OCI-LY1 (cell line): ENCODE data around the gene FNIP2.

Source experiments
- H2AFZ ChIP-seq: fragments of 200-600 bp; sonication (generic), shearing (Covaris generic); 2 replicates; pipeline ENCODE4 v1.6.0; 2014; ENCODE audit warnings: antibody characterized with exemption, mild to moderate bottlenecking, low read length
- H3F3A ChIP-seq: fragments of 200-600 bp; sonication (generic), shearing (Covaris generic); 2 replicates; pipeline ENCODE4 v1.6.0; 2014; ENCODE audit warnings: mild to moderate bottlenecking, antibody characterized with exemption, low read length, moderate library complexity; ENCODE audit not compliant: insufficient read depth
- H3K27ac ChIP-seq: fragments of 200-600 bp; sonication (generic); 2 replicates; pipeline ENCODE4 v1.5.1; 2014; ENCODE audit warnings: low read length, mixed run types, mild to moderate bottlenecking, low read depth; ENCODE audit not compliant: poor library complexity, severe bottlenecking
- H3K27me3 ChIP-seq: fragments of 200-600 bp; sonication (generic); 2 replicates; pipeline ENCODE4 v1.6.0; 2014; ENCODE audit warnings: antibody characterized with exemption, mild to moderate bottlenecking, low read length, moderate library complexity; ENCODE audit not compliant: insufficient read depth
- H3K36me3 ChIP-seq: fragments of 200-600 bp; sonication (generic); 2 replicates; pipeline ENCODE4 v1.6.1; 2014; ENCODE audit warnings: mild to moderate bottlenecking, antibody characterized with exemption, low read length, moderate library complexity, mixed read lengths; ENCODE audit not compliant: insufficient read depth
- H3K4me1 ChIP-seq: fragments of 200-600 bp; sonication (generic); 2 replicates; pipeline ENCODE4 v1.5.1; 2014; ENCODE audit warnings: mild to moderate bottlenecking, low read length, moderate library complexity; ENCODE audit not compliant: insufficient read depth, severe bottlenecking
- H3K4me2 ChIP-seq: fragments of 200-600 bp; sonication (generic), shearing (Covaris generic); 2 replicates; pipeline ENCODE4 v1.6.1; 2014; ENCODE audit warnings: low read length
- H3K4me3 ChIP-seq: fragments of 200-600 bp; sonication (generic); 2 replicates; pipeline ENCODE4 v1.5.1; 2014; ENCODE audit warnings: low read length, low read depth, mild to moderate bottlenecking, mixed read lengths; ENCODE audit not compliant: poor library complexity, severe bottlenecking
- H3K79me2 ChIP-seq: fragments of 200-600 bp; shearing (Covaris generic); 2 replicates; pipeline ENCODE4 v1.6.1; 2016; ENCODE audit warnings: mixed run types, low read length, mixed read lengths; ENCODE audit not compliant: insufficient read depth
- H3K9ac ChIP-seq: fragments of 200-600 bp; sonication (generic), shearing (Covaris generic); 2 replicates; pipeline ENCODE4 v1.6.1; 2014; ENCODE audit warnings: mild to moderate bottlenecking, low read length, mixed read lengths
- H3K9me2 ChIP-seq: fragments of 200-600 bp; sonication (generic), shearing (Covaris generic); 2 replicates; pipeline ENCODE4 v1.6.1; 2014; ENCODE audit warnings: low read depth, mild to moderate bottlenecking, low read length, mixed read lengths
- H3K9me3 ChIP-seq: fragments of 200-600 bp; shearing (Covaris generic); 2 replicates; pipeline ENCODE4 v1.6.1; 2014; ENCODE audit warnings: low read length, mixed read lengths
- H4K20me1 ChIP-seq: fragments of 200-600 bp; sonication (generic), shearing (Covaris generic); 2 replicates; pipeline ENCODE4 v1.6.0; 2016; ENCODE audit warnings: mild to moderate bottlenecking, low read length; ENCODE audit not compliant: insufficient read depth
- EZH2 ChIP-seq: fragments of 200-600 bp; sonication (generic), shearing (Covaris generic); IDR thresholded peaks from 2 replicates; pipeline ENCODE4 v1.8.0; 2017; ENCODE audit warnings: borderline replicate concordance, mixed run types, mild to moderate bottlenecking, antibody characterized with exemption, low read length, moderate library complexity, mixed read lengths
- TF ChIP-seq, protein P1 (sequence below): fragments of 200-600 bp; sonication (generic), shearing (Covaris generic); IDR thresholded peaks from 2 replicates; pipeline ENCODE4 v1.5.1; 2017; ENCODE audit warnings: mild to moderate bottlenecking, antibody characterized with exemption, low read length, moderate library complexity, mixed read lengths

FNIP2 gene

DNA sequence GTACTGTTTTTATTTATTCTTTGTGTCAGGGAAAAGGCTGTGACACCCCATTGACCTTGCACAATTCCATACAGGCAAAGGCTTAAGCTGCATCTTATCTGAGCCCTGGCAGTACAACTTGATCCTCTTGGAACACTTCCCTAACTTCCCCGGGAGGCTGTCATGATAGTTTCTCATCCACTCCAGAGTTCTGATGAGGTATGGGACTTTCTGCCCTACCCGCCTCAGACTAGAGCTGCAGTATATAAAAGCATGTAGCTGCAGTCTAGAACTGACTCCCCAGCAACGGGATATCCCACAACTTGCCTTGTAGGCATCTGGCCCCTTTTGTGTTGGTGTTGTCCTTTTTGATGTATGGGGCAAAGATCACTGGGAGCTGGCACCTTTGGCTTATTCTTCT lies 72.7 kb downstream of the FNIP2 start:
- Histone ChIP-seq H2AFZ (no peak overlapping the region), H3K27me3 (no peaks in the 10 kb centered on the region), H3K4me1 (no peaks in the 10 kb centered on the region), H3K9ac (no peak overlapping the region), H4K20me1 (no peaks in the 10 kb centered on the region), H3K4me2 (no peak overlapping the region), H3K9me3 (no peaks in the 10 kb centered on the region), H3K9me2 (no peaks in the 10 kb centered on the region), H3K79me2 (no peaks in the 10 kb centered on the region), H3F3A (no peaks in the 10 kb centered on the region), H3K27ac (no peak overlapping the region), H3K36me3 (no peaks in the 10 kb centered on the region), H3K4me3 (no peak overlapping the region)
- TF ChIP-seq, protein P1, sequence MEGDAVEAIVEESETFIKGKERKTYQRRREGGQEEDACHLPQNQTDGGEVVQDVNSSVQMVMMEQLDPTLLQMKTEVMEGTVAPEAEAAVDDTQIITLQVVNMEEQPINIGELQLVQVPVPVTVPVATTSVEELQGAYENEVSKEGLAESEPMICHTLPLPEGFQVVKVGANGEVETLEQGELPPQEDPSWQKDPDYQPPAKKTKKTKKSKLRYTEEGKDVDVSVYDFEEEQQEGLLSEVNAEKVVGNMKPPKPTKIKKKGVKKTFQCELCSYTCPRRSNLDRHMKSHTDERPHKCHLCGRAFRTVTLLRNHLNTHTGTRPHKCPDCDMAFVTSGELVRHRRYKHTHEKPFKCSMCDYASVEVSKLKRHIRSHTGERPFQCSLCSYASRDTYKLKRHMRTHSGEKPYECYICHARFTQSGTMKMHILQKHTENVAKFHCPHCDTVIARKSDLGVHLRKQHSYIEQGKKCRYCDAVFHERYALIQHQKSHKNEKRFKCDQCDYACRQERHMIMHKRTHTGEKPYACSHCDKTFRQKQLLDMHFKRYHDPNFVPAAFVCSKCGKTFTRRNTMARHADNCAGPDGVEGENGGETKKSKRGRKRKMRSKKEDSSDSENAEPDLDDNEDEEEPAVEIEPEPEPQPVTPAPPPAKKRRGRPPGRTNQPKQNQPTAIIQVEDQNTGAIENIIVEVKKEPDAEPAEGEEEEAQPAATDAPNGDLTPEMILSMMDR: no peak
- TF ChIP-seq EZH2: no peak

DNA sequence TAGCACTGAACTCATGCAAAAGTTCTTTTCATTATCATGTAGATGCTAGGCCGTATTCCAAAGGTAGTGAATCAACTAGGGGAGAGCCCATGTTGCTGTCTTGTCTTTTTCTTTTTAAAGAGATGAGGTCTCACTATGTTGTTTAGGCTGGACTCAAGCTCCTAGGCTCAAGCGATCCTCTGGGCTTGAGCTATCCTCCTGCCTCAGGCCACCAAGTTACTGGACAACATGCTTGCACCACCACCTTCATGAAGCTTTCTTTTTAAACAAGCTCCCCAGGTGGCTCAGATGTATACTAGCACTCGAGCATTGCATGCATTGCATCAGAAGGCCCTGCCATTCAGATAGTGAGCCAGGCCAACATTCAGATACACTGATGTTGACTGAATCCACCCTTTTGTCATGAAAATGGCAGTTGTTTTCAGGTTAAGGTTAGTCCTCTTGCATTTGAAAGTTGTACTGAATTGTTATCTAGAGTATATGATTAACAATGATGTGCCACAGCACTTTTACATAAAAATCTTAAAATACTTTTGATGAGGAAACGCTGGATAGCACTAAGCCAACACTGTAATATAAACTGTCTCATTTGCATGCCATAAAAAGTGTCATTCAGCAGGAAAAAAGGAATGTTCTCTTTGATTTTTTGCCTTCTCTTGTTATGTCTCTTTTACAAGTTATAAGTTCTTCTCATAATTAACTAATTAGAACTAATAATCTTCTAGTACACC lies 76.7 kb downstream of the FNIP2 start:
- H2AFZ ChIP-seq: no peak overlapping the region
- H4K20me1 ChIP-seq: no peaks in the 10 kb centered on the region
- no peak overlapping the region for H3K9ac ChIP-seq
- H3K9me2 ChIP-seq: no peaks in the 10 kb centered on the region
- no peaks in the 10 kb centered on the region for H3K36me3 ChIP-seq
- no peak for TF ChIP-seq EZH2
- TF ChIP-seq, protein P1: no peak
- H3K4me3 ChIP-seq: no peak overlapping the region
- no peaks in the 10 kb centered on the region for H3K9me3 ChIP-seq
- no peak overlapping the region for H3K27ac ChIP-seq
- no peaks in the 10 kb centered on the region for H3K27me3 ChIP-seq
- H3K4me2 ChIP-seq: no peak overlapping the region
- no peaks in the 10 kb centered on the region for H3K79me2 ChIP-seq
- H3F3A ChIP-seq: no peaks in the 10 kb centered on the region
- no peaks in the 10 kb centered on the region for H3K4me1 ChIP-seq

DNA sequence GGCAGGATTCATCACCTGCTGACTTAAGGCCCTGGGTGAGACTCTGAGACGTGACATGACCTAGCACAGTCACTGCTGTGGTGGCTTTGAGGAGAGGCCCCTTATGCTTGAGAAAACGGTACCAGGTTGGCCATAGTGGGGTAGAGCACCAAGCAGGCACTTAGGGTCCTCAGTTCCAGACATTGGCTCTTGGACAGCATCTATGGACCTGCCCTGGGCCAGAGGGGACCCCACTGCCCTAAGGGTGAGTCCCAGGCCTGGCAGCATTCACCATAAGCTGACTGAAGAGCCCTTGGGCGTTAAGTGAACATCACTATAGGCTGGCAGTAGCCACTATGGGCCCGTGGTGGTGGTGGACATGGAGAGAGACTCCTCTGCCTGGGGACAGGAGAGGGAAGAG lies 78.7 kb downstream of the FNIP2 start:
- no peak overlapping the region for H3K4me2 ChIP-seq
- H3K4me1 ChIP-seq: no peaks in the 10 kb centered on the region
- H3K4me3 ChIP-seq: no peak overlapping the region
- no peaks in the 10 kb centered on the region for H3K79me2 ChIP-seq
- H2AFZ ChIP-seq: no peak overlapping the region
- no peaks in the 10 kb centered on the region for H3K36me3 ChIP-seq
- no peaks in the 10 kb centered on the region for H3K27me3 ChIP-seq
- no peaks in the 10 kb centered on the region for H3K9me3 ChIP-seq
- TF ChIP-seq, protein P1: no peak
- no peak for TF ChIP-seq EZH2
- H3K27ac ChIP-seq: no peak overlapping the region
- H4K20me1 ChIP-seq: no peaks in the 10 kb centered on the region
- H3K9ac ChIP-seq: no peak overlapping the region
- no peaks in the 10 kb centered on the region for H3F3A ChIP-seq
- no peaks in the 10 kb centered on the region for H3K9me2 ChIP-seq
